ENCODE results near the gene MATK.

MATK gene

DNA sequence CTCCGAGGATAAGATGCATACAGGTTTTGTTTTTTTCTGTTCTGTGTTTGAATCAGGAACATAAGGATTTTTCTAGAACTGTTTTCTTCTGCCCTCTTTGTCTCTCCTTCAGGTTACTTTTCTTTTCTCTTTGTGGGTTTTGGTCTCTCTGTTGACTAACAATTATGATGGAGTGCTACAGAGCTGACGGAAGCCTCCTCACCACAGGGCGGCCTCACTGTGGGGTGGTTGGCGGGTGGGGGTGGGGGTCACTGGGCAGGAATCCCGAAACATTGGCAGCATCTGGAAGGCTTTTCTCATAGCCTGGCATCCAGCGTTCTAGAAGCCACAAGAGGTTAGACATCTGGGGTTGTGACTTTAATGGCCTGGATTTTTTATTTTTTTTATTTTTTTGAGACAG is 12.0 kb upstream of the MATK start:
- TF ChIP-seq CTCF (IDR thresholded peaks at IDR 0.05; ENCODE audit: low read depth, low read length): no peak
- H3K4me3 ChIP-seq (ENCODE audit: low read depth, low read length): no peak overlapping the region

DNA sequence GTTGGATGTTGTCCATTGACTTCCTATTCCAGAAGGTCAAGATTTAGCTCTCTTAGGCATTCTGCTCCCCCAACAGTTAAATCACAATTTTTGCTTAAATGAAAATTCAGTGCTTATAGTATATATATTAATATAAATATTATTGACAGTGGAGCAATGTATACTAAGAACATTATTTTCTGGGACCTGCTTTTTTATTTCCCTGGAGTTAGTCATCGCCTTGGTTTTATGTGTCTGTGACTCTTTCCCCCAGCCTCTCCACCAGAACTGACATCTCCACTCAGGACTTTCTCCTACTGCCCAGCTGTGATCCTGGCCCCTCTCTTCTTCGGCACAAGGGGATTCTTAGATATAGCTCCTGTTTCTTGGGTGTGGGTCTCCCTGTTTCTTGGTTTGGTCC is 10.2 kb upstream of the MATK start:
- no peak overlapping the region for H3K4me3 ChIP-seq (ENCODE audit: low read depth, low read length)
- no peak for TF ChIP-seq CTCF (IDR thresholded peaks at IDR 0.05; ENCODE audit: low read depth, low read length)

DNA sequence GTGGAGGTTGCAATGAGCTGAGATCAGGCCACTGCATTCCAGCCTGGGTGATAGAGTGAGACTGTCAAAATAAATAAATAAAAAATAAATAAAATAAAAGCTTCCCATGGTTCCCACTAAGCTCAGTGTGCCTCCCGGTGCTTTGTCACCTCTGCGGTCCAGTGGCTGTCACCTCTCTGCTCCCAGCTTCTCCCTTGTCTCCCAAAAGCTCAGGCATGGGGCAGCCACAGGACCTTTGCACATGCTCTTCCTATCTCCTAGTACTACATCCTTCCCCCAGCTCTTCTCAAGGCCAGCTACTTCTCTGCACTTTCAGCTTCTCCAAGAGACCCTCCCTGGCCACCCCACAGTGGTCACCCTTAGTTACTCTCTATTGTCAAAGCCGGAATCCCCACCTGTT is 7.6 kb upstream of the MATK start:
- H3K4me3 ChIP-seq (ENCODE audit: low read depth, low read length): no peak overlapping the region

GRCh38 chr19:3792114-3792513 is 5.9 kb upstream of the MATK start:
- no peak overlapping the region for H3K4me3 ChIP-seq (ENCODE audit: low read depth, low read length)
- TF ChIP-seq CTCF (IDR thresholded peaks at IDR 0.05; ENCODE audit: low read depth, low read length): no peak

More for the DNA sequence above, 7.6 kb upstream of the MATK start:
- TF ChIP-seq CTCF (IDR thresholded peaks at IDR 0.05; ENCODE audit: low read depth, low read length): no peak

GRCh38 chr19:3790941-3791340 is 4.8 kb upstream of the MATK start:
- TF ChIP-seq CTCF (IDR thresholded peaks at IDR 0.05; ENCODE audit: low read depth, low read length): no peak
- H3K4me3 ChIP-seq (ENCODE audit: low read depth, low read length): no peak overlapping the region

- no peak for TF ChIP-seq CTCF (IDR thresholded peaks at IDR 0.05; ENCODE audit: low read depth, low read length)
- H3K4me3 ChIP-seq (ENCODE audit: low read depth, low read length): no peak overlapping the region
These were observed 4.1 kb upstream of the MATK start for GRCh38 chr19:3790209-3790734.

DNA sequence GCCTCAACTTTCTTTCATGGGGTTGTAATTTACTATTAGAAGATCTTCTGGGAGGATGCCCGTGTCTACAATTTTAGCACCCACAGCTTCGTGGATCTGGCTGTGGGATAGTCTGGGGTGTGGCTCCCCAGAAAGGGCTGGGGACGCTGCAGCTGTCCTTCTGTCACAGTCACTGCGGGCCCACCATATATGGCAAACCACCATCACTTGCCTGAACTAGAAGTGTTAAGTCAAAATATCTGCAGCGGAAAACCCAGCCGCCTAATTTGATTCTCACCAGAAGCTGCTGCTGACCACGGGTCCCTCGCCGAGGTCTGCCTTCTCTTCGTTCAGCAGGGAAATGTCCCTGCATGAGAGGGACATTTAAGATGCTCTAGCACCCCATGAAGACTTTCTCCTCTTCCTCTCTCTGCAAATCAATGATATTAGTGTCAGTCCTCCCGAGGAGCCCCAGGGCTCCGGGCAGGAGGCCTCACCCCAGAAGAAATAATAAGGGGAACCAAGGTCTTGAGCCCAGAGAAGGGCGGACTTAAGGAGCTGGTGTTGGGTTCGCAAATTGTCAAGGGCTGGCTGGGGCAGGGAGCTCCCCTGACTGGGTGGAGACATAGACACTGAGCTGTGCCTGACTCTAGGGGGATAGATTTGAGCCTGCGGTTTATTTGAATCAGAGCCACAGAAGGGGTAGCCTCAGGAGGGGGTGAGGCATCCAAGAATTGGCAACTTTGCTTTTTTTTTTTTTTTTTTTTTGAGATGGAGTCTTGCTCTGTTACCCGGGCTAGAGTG is 3.0 kb upstream of the MATK start:
- TF ChIP-seq CTCF (IDR thresholded peaks at IDR 0.05; ENCODE audit: low read depth, low read length): no peak
- no peak overlapping the region for H3K4me3 ChIP-seq (ENCODE audit: low read depth, low read length)
